HG03060 (cell line): ENCODE measurements around the gene PHF20.
"Not testable (repeated sequence)": the region's sequence is repeated elsewhere in the genome, so short reads cannot be mapped to it uniquely, and the experiment has no call there.

Source experiments
- ATAC-seq: cut with Tn5 transposase; IDR thresholded peaks from one replicate; pipeline ENCODE4 v1.9.1; 2021; ENCODE audit warnings: low read depth, moderate number of reproducible peaks; ENCODE audit not compliant: unreplicated experiment

Gene PHF20

DNA sequence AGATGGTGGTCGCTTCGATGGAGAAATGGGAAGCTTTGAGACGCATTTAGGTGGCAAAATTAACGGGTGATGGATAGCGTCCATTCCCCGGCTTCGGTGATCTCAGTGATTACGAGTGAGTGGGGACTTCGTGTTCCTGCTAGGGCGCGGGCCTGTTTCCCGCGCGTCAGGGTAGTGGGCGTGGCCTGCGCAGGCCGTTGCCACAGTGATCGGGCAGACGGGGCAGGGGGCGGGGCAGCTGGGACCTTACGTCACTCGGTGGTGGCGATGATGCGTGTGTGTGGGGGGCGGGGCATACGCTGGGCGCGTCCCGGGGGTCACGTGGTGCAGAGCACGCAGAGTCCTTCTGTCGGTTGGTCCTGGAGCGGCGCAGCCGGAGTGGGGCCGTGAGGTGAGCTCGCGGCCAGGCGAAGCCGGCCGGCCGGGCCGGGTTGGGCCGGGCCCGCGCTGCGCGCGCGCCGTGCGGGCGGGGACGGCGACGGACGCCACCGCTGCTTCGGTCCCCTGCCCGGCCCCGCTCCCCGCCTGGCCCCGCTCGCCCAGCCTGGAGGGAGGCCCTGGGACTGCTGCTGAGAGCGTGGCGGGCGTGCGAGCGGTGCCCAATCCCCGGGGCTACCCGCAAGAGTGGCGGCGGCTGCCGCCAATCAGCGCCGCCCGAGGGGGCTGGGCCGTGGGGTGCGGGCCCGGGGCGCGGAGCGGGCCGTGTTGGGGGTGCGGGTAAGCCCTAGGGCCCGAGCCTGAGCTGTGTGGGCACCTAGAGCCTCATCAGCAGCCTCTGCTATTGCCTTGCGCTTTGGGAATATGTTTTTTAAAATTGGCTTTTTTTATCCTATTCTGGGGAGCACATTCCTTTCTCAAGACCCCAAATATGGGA is at the start of gene PHF20:
TSS of gene PHF20 (plus strand) at position 327 of the 874 bp plus-strand sequence. CDS start 29,508 bp downstream, outside the sequence.
- ATAC-seq: no peak

- not testable (repeated sequence) for ATAC-seq
These were observed 48.6 kb upstream of the PHF20 start for GRCh38 chr20:35723275-35723639.

- not testable (repeated sequence) for ATAC-seq
These were observed 48.0 kb upstream of the PHF20 start for GRCh38 chr20:35723652-35724320.

DNA sequence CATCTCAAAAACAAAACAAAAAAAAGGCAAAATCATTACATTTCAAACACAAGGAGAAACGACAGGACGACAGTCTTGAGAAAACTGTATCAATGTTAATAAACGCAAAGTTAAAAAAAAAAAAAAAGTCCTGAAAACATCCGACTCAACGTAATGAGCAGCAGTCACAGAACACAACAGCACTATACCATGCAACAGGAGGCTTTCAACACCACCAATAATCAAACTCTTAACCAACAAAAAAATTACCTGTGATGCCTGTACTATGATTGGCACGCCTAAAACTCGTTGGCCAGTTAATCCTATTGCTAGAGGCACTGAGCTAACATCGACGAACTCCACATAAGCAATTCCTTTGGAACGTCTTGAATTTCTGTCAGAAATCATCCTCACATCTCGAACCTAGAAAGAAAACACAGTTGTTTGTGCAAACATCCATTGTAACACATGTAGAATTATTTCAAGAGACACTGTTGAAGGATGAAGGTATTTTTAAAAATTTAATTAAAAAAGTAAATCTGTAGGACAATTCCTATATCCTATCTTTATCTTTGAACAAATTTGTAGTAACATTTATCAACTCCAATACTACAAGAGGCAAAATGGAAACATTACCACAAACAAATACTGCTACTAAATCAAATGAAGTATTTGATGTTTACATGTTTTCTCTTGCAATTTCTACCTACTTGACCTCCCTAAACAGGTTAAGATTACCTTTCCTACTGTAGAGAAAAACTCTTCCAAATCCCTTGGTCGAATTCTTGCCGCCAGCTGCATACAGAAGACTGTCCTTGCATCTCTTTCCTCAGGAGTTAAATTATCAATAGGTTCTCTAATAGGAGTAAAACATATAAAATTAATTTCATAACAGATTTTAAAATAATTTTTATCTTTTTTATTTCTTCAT is 47.2 kb upstream of the PHF20 start:
- ATAC-seq: no peak

GRCh38 chr20:35726842-35727711 is 44.7 kb upstream of the PHF20 start:
- no peak for ATAC-seq

DNA sequence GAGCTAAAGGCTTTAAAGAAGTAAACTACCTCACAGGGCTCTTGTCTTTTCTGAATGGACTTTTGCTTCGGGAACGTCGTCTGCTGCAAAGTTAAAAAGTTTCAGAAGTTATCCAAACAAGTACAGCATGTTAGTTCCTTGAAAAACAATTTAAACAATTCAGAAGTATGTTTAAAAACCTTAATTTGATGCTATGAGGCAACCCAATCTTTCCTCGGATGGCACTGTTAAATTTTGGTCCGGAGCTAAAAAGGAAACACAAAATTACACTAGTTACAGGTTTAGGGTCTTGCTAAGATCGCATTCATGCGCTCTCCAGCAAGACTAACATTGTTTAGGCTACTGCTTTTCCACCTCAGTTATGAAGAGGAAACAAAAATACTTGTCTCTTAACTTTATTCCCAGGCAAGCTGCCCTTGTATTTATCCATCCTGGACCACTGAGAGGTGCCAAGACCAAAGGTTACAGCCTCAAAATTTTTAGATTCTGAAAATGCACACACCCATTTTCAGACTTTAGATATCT is 42.5 kb upstream of the PHF20 start:
- ATAC-seq: no peak

DNA sequence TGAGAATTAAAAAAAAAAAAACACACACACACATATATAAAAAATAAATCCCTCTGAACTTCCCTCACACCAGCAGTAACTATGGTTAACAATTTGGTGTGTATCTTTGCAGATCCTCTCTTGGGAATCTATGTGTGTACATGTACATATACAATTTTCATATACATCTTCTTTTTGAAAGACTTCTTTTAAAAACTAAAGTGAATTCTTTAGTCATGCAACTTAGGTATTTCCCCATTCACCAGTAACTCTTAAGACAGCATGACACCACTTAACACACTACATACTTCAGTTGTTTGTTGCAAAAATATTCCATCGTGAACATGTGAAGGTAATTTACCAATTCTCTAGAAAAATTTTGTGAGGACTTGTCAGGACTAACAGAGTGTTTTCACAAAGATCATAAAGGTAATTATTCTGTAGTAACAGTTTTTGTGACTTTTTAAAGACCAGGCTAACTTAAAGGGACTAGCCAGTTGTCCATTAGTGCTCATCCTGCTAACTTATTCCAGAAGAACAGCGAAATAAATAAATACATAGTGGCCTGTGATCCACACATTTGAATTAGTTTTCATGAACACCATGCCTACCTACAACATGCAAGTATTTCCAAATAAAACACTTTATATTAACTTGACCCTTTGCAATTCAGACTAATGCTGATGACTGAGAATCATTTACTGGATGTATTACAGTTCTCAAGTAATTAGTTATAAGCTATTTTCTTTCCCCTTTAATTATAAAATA is 41.8 kb upstream of the PHF20 start:
- no peak for ATAC-seq

GRCh38 chr20:35730583-35731468 is 41.0 kb upstream of the PHF20 start:
- ATAC-seq: no peak

- ATAC-seq: no peak
These were observed 40.4 kb upstream of the PHF20 start for GRCh38 chr20:35731469-35731788.

DNA sequence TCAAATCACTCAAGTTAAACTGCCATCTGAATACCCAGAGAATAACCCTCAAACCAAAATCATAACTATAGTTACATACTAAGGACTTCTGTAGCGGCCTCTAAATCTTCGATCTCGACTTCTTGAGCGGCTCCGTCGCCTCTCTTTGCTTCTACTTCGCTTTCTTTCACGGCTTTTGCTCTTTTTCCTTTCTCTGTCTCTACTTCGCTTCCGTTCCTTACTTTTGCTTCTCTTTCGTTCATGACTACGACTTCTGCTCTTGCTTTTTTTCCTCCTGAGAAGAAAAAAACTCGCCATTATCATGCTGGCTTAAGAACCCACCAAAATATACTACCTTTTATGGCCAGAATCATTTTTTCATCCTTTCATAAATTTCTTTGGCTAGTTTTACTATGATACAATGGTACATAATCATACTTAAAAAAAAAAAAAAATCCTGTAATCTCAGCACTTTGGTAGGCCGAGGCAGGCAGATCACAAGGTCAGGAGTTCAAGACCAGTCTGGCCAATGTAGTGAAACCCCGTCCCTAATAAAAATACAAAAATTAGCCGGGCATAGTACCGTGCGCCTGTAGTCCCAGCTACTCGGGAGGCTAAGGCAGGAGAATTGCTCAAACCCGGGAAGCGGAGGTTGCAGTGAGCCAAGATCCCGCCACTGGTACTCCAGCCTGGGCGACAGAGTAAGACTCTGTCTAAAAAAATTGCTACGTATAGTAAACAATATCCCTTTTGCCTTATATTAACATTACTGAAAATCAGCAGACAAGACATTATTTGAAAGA is 39.8 kb upstream of the PHF20 start:
- ATAC-seq: no peak

DNA sequence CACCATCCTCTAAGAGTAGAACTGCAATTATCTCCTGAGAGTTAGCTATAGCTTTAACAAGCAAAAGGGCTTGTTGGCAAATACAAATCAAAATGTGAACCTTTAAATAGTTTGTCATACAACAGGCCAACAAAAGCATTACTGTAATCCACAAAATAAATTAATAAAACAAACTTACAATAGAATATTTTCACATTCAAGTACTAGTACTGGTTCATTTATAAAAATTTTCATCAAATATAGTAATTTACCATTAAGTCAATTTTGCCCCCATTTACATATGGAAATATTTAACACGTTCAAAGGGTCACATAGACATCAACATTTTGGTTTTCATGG is 39.2 kb upstream of the PHF20 start:
- no peak for ATAC-seq

DNA sequence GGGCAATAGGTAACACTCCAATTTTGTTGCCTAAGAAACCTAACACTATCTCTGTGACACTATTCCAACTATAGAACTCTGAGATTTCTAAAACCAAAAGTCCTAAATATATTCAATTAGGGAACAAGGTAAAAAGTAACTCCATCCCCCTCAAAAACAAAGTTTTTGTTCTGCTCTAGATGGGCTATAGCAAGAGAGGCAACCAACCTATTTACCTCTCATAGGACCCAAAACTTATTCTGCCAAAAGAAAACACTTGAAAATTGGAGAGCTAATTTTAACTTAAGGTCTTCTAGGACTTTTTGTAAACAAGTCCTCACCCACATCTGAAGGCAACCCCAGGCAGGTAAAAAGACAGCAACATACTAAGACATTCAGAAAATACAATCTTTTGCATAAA is 37.4 kb upstream of the PHF20 start:
- no peak for ATAC-seq

- ATAC-seq: no peak
These were observed 36.8 kb upstream of the PHF20 start for GRCh38 chr20:35734777-35735649.

GRCh38 chr20:35735826-35736470 is 35.9 kb upstream of the PHF20 start:
- no peak for ATAC-seq

DNA sequence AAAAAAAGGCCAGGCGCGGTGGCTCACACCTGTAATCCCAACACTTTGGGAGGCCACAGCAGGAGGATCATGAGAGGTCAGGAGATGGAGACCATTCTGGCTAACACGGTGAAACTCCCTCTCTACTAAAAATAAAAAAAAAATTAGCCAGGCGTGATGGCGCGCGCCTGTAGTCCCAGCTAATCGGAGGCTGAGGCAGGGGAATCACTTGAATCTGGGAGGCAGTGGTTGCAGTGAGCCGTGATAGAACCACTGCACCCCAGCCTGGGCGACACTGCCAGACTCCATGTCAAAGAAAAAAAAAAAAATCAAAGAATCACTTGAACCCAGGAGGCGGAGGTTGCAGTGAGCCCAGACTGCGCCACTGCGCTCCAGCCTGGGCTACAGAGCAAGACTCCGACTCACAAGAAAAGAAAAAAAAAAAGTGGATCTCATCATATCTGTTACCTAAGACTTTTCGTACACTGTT is 33.9 kb upstream of the PHF20 start:
- ATAC-seq: no peak
